ENCODE results near the gene KRT86. TPM values are rescaled to one million over a fixed set of nuclear protein-coding genes. Genes with fewer than 3 reads are reported as not detected.

The KRT86 gene
- total and polyA plus RNA-seq, 2 of the 13 experiments (the other 11 are each of a cell fraction or from before 2014, with no cell fraction given): not detected

DNA sequence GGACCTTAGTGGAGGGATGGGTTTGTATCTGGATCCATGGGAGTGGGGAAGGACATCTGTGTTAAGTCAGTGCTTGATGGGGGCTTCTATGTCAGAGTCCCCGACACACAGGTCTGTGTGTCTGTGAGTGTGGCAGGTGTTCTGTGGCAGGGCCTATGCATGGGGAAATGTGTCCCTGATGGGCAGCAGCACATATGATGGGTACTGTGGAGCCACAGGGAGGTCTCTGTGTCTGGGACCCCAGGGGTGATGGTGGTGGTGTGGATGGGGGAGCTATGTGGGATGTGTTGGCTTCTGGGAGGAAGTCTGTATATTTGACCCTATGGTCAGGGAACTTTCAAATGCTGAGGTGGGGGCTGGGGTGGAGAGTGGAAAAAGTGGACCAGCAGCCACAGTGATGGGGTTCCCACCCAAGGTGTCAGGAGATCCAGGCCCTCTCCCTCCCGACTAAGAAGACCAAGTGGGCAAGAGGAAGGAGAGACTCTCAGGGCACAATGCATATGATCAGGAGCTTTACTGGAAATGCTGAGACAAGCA lies 24.9 kb upstream of the KRT86 start:
- no TSS peak for BruUV-seq (replicated peaks)
- in situ Hi-C loops (cut with HindIII; ENCODE audit: extremely low pct_ligation_motif_present, low pct_unique_long_range_greater_than_20kb) (no loop called here), intact Hi-C loops (cut with micrococcal nuclease; ENCODE audit: unreplicated experiment) (loop anchor here (5.0 kb wide), 1 partner anchor 58 kb away; no protein-coding TSS in a partner anchor)
- Histone ChIP-seq H3K79me2 (ENCODE audit: insufficient read depth, low read length) (no peaks in the 10 kb centered on the region), H3K4me3 (replicated peaks in 1 of 3; ENCODE audit: insufficient read depth in 1 of 3, low read depth in 2 of 3, low read length in 3 of 3) (no peak overlapping the region), H3K4me1 (ENCODE audit: insufficient read depth, low read length) (peaks cover 20% of the 10 kb centered on the region), H3K9me3 (ENCODE audit: low read length) (no peaks in the 10 kb centered on the region), H4K20me1 (ENCODE audit: insufficient read depth, low read length) (no peaks in the 10 kb centered on the region), H3K27ac (ENCODE audit: extremely low read length, insufficient read depth, low read length) (no peak overlapping the region), H3K27me3 (ENCODE audit: control insufficient read depth in 1 of 2, insufficient read depth in 2 of 2, low read length in 2 of 2) (peaks cover 6 to 48% of the 10 kb centered on the region in 2 experiments; a peak in 4 of 5 replicates), H3K36me3 (replicated peaks in 1 of 2; ENCODE audit: control insufficient read depth in 1 of 2, insufficient read depth in 2 of 2, low read length in 2 of 2) (no peaks in the 10 kb centered on the region), H3K9ac (ENCODE audit: insufficient read depth, low read depth, low read length) (no peak overlapping the region), H3K4me2 (ENCODE audit: low read depth, low read length) (no peak overlapping the region), H2AFZ (ENCODE audit: low read length) (no peak overlapping the region)
- ATAC-seq: no peak
- DNase-seq (ENCODE audit: low spot score): no peak
- no peak for TF ChIP-seq CBX2 (IDR thresholded peaks at IDR 0.05; ENCODE audit: low read depth, low read length)
- no peak for TF ChIP-seq CBX2 (CRISPR knock-in tag; IDR thresholded peaks at IDR 0.05; ENCODE audit: low read depth)
- TF ChIP-seq ZNF569 (CRISPR knock-in tag; IDR thresholded peaks at IDR 0.05; ENCODE audit: borderline replicate concordance): no peak
- TF ChIP-seq ZNF879 (CRISPR knock-in tag; IDR thresholded peaks at IDR 0.05): no peak
- TF ChIP-seq KMT2A (CRISPR knock-in tag; IDR thresholded peaks at IDR 0.05): no peak
- TF ChIP-seq ZNF777 (CRISPR knock-in tag; IDR thresholded peaks at IDR 0.05): no peak
- TF ChIP-seq ZNF75D (CRISPR knock-in tag; IDR thresholded peaks at IDR 0.05; ENCODE audit: borderline replicate concordance): no peak
- TF ChIP-seq SP2 (CRISPR knock-in tag; IDR thresholded peaks at IDR 0.05): no peak
- 14% methylated on average over 2 of the region's 2 CpGs for WGBS (ENCODE audit: low lambda C conversion rate)
- FAIRE-seq: no peak
- CTCF ChIA-PET (ENCODE audit: low intra/inter-chr PET ratio, low total read pairs): no interaction called here
- POLR2A ChIA-PET: no interaction called here

Measured in HepG2 (cell line).